ENCODE measurements around the gene CDH12.
A peak's percentile ranks its signal among the peaks of the same experiment; 100 is the strongest.
"Not testable (repeated sequence)": the region's sequence is repeated elsewhere in the genome, so short reads cannot be mapped to it uniquely, and the experiment has no call there.

Gene CDH12

DNA sequence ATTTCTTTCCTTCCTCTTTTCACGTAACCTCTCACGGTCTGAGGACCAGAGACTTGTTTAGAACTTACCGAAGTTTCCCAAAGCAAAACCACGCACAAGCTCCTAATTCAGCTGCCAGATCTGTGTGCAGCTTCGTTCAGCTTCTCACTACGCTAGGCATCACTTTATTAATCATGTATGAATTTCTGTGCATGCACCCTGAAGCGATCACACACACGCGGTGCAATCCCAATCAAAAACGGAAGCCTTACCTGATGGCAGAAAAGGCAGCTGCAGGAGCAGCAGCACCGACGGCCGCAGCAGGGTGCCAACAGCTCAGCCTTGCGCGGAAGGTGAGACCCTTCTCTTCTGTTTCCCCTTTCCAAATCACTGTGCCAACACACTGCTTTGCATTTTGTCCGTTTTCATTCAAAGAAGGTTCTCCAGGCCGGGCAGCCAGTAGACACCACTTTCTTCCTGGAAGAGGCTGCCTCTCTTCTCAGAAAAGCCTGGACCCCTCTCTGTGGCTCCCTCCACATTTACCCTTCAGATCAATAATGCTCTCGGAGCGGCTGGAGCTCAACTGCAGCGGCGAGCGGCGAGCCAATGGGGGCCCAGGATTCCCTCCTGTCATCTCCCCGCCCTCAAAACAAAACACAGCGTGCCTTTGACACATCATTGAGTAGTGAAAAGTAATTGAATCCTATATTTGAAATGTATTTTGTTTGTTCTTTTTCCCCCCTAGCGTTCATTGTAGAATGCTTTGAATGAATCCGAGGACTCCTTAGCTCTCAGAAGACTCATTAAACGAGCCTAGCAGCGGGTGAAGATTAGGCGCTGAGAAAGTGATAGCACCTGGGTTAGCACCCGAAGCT is at the start of gene CDH12:
Gene CDH12 (minus strand): TSS at position 538 of the 854 bp plus-strand sequence.
- DNase-seq = peak; percentile 45

DNA sequence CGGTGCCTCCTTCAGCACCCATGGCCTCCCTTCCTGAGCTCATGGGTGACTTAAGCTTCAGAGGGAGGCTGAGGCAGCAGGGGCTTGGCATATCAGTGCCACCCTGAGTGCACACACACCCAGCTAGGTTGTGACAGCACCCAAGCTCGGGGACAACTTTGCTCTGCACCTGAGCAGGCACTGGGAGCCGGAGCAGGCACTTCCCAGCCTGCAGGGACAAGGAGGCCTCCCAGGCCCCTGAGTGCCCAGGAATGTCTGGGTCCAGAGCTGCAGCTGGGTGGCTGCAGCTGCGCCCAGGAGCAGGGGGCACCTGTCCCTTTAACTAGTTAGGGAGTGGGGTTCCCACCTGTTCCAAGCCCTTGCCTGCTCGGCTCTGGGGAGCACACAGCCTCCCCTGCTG is 48.7 kb upstream of the CDH12 start:
- DNase-seq = no peak

DNA sequence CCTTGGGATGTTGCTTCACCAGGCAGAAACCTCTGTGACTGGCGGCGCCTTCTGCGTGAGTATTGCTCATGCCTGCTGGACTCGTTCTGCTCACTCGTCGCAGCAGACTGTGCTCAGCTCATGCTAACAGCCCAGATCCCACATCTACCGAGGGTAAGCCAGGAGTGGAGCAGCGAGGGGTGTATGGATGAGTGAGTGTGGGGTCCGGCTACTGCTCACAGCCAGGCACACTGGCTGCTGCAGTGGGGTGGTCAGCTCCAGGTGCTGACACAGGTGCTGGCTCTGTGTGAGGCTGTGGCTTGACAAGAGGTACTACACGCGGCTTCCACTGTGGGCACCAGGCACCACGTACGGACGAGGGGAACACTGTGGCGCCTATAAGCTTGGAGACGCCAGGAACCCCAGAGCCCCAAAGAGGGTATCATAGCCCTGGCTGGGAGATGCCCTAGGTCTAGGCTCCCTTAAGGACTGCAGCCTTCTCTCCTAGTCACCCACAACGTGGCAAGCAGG is 47.7 kb upstream of the CDH12 start:
- no peak for DNase-seq

DNA sequence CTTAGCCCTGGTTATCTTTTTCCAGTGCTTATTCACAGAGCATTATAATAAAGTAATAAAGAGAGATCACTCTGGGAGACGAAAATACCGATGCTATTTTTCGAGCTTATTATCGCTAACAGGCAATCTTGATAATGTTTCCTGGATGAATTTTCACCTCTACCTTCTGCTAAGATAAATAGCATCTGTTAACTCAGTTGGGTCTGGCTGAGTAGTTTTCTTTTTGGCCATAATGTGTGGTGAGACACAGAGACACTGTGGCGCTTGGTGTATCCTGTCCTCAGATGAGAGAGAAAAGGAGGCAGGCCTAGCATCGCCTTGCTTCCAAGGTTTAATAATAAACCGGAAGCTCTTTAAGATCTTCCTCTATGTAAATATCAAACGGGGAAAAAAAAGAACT is 46.2 kb upstream of the CDH12 start:
- no peak for DNase-seq

DNA sequence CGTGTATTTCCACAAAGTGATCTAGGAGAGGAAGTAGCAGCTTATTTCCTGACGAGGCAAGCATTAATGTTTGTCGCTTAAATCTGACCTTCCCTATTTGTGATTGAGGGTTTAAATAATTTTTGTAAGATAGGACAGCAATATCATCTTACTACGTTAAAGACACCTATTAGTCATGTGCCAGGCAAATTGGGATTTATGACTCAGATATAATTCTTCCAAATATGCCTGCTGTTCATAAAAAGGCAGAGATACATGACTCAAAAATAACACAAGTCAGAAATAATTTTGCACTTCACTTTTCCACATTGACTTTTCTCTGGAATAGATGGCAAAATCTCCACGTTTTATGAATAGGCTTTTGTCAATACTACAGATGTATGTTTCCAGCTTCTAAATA is 43.0 kb upstream of the CDH12 start:
- no peak for DNase-seq

DNA sequence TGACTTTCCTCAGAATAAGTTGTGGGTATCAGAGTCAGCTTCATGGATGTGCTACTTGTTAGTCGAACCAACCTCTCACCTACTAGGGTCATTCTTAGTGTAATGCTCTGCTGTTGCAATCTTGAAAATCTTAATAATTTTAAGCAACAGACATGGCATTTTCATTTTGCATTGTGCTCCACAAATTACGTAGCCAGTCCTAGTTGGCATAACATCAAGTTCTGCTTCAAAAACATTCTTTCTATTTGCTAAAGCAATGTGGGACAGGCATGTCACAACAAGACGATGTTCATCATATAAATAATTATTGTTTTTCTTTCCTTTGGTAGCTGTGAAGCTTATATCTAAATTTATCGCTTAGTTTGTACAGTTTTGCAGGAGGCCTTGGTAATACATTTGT is 39.3 kb upstream of the CDH12 start:
- no peak for DNase-seq

DNA sequence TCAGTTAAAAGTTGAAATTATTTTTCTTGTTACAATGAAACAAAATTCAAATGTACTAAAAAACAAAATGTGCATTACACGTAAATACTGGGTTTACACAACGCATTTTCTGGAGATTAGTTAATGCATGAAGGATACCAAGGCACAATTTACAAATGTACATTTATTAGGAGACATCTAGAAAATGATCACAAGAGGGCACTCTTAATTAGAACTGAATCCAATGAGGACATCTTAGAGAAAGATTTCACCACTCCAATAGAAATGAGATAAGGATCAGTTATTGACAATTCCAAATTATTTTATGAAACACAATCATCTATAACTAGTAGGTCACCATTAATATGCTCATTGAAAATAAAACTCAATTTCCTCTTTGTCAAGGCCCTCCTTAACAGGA is 36.6 kb upstream of the CDH12 start:
- DNase-seq = peak; percentile 32

DNA sequence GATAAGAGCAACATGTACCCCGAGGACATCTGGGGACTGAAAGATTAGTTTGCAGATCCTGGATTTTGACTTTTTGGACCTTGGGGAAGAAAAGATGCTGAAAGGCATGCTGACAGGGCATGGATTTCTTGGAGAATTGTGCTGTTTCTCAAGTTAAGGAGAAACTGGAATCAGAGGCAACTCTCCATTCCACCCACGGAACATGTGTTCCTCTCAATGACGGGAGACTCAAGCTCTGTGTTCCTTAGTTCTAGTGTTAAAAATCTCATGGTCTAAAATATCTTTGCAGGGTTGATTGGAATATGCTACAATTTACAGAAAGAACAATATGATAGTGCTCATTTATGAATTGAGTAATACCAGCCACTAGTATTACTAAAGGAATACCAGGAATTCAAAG is 34.4 kb upstream of the CDH12 start:
- no peak for DNase-seq

DNA sequence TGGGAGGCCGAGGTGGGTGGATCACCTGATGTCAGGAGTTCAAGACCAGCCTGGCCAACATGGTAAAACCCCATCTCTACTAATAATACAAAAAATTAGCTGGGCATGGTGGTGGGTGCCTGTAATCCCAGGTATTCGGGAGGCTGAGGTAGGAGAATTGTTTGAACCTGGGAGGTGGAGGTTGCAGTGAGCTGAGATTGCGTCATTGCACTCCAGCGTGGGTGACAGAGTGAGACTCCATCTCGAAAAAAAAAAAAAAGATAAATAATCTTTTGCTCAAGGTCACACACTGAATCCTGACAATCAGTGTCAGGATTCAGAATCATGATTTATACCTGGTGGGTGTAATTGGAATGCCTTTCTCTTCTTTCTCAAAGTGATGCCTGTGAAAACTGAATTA is 5.8 kb upstream of the CDH12 start:
- not testable (repeated sequence) for DNase-seq

DNA sequence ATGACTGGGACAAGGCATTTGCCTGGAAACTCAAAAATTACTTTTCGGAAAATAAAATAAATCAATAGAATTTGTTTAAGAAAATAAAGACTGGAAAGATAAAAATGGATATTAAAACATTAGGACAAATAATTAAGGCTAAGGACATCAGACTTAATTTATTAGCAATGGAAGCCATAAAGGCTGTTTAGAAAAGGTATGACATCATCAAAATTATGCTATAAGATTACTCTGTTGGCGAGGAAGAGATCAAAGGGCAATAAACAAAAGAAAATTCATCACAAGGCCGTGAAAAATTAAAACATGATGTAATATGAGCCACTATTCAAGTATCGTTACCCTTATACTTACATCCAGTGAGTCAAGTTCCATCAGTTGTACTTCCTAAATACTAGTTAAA is 2.7 kb upstream of the CDH12 start:
- peak; percentile 1 for DNase-seq

DNA sequence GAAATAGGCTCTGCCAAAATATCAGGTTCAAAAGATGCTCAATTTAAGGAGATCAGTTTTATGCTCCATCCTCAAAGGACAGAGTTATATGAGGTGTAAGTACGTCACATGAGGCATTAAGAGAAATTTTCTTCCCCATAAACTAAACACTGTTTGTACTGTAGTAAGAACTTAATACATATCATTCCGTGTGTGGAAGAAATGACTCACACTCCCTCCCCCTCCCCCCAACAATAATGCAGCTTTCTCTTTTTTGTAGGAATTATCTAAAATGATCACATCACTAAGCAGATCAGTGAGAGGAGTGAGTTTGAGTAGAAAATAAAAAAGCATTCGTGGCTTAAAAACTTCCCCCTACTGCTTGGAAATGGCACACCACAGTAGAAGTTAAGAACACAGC is 2.2 kb downstream of the CDH12 start:
- no peak for DNase-seq

DNA sequence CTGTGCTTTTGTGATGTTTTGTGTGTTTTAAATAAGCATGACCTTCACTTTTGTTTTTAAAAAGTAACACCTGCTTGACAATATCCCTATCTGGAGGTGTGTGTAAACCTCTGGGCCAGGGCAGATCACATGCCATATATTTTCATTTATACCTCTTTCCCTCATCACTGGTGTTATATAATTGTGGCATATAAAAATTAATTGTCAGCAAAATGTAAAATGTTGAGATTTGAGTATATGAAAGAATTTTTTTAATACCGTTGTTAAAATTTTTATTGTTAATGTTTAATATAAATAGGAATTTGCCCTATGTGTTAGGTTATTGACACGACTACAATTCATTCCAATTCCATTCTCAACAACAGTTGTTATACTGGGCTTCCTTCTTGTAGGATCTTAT is 6.5 kb downstream of the CDH12 start:
- DNase-seq = no peak

DNA sequence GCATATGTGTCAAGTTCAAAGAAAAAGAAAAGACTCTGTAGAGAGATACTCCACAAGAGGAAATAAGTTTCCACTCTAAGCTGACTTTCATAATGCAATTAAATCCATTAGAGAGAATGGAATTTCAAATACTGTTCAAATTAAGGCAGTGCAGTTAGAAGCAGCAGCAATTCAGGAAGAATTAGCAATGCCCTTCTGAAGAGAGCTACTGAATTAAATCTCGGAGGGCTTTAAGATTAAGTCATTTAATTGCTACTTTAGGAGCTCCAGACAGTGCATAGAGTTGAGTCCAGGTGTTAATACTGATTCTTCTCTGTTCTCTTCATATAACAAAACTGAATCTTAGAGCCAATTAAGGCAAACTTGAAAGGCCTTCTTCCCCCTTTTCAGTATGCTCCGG is 8.5 kb downstream of the CDH12 start:
- no peak for DNase-seq

DNA sequence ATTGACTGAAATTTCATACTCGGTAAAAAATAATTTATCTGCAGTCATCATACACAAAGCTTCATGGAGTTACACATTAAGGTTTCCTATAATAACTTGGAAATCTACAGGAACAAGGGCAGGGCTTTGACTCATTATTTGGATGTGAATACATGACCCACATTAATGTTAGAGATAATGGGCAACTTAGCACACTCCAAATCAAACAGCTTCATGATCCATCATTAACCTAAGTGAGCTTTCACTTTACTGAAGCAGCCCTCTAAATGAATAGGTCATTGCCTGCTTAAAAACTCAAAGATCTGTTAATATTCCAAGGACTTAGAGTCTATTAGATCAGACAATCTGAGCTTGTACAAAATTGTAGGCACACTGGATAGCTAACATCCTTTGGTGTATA is 9.0 kb downstream of the CDH12 start:
- no peak for DNase-seq

DNA sequence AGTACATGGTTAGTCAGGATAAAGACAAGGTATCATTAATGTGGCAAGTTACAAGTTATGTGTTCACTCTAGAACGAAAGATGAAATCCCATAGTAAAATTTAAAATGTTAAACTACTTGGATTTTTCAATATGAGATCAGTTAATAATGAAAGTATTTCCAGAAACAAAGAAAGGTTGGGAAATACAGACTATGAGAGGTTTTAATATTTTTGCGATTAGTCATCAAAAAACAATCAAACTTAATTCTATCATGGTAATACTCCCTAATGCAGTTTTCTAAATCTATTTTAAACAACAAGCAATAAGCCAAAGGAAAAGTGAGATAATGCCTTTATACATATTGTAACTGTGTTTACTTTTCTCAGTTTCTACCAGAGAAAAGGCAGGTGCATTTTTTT is 10.6 kb downstream of the CDH12 start:
- no peak for DNase-seq

DNA sequence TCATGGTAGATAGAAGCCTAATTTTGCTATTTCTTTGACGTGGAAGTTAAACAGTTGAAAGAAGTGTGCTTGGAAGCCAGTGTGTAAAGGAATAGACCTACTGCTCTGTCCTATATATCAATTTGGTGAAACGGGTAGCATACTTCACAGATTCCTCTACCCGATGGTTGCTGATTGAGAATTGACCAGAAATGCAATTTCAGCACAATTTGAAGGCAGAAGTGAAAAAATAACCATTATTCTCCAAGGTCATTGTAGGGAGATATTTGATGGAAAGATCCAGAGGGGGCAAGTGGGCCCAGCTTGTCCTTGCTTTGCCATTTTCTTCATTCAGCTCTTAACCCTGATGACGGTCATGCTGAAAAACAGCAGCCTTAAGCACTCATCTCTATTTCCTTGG is 15.3 kb downstream of the CDH12 start:
- no peak for DNase-seq

DNA sequence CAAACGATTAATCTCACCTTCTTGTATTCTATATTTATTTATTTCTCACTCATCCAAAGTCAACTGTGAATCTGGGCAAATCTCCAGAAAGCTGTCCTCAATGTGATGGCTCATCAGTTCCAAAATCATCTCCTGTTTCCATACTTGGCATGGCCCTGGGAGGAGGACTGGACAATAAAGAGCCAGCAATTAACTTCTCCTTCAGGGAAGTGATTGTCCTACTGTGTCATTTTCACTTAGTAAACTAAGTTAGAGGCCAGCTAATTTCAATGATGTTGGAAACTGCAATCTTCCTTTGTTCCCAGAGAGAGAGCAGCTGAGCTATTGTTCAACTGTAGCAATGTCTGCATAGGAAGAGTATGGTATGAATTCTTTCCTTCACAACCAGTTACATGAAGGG is 17.5 kb downstream of the CDH12 start:
- DNase-seq = peak; percentile 61

DNA sequence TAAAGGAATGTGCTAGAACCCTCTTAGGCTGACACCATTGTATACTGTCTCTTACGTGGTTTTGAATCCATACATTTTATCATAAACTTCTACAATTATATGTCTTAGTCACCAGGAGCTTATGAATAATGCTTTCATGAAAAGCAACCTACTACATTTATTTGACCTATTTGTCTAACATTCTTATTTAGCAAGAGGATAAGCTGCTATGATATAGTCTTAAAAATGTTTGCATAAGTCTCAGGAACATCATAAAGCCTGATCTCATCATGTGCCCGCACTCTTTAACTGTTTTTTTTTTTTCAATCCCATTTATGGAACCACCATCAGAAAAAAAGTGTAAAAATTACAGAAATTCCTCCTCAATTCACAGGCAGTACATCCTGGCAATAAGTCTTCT is 59.7 kb downstream of the CDH12 start:
- DNase-seq = no peak

DNA sequence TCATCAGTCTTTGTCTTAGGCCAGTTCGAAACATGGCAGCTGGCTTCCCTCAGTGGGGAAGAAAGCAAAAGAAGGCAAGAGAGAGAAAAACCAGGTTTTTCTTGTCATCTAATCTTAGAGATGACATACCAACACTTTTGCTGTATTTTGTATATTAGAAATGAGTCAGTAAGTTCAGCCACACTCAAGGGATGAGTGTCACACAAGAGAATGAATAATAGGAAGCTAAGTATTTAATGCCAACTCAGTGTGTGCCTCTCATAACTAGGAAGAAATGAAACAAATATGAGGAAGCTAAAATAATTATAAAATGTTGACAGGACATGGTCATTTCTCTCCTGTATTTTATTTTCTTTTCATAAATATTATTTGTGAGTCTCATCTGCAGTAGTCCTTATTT is 65.3 kb downstream of the CDH12 start:
- DNase-seq = no peak

DNA sequence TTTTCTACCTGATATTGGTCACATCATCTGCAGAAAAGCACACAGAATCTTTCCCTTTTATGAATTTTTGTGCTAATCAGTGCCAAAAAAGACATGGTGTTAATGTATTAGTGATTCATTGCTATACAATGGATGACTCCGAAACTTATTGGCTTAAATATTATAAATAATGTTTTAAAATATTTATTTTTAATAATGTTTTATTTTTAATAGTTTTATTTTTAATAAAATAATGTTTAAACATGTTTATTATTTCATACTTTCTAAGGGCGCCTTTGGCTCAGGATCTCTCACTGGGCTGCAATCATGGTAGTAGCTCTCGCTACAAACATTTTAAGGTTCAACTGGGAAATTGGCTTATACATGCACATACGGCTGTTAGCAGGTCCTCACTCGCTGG is 65.7 kb downstream of the CDH12 start:
- no peak for DNase-seq

DNA sequence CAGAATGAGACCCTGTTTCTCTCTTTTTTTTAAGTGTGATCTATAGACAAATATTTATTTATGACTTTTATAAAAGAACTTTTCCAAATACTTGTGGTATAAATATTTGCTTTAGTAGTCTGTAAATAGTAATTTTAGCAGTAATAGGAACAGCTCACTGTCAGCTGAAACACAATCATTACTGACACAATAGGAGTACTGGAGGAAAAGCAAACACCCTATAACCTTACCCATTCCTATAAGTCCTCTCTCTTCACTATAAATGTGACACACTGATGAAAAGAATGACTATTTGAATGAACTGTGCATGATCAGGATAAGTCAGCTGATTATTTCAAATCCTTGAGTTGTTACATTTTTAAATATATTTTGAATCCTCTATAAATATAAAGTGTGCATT is 72.4 kb downstream of the CDH12 start:
- peak; percentile 62 for DNase-seq

DNA sequence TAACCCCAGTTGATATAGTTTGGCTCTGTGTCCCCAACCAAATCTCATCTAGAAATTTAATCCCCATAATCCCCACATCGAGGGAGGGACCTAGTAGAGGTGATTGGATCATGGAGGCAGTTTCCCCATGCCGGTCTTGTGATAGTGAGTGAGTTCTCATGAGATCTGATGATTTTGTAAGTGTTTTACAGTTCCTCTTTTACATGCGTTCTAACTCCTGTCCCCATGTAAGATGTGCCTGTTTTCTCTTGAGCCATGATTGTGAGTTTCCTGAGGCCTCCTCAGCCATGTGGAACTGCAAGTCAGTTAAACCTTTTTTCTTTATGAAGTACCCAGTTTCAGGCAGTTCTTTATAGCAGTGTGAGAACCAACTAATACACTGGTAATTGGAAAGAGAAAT is 73.6 kb downstream of the CDH12 start:
- DNase-seq = no peak

DNA sequence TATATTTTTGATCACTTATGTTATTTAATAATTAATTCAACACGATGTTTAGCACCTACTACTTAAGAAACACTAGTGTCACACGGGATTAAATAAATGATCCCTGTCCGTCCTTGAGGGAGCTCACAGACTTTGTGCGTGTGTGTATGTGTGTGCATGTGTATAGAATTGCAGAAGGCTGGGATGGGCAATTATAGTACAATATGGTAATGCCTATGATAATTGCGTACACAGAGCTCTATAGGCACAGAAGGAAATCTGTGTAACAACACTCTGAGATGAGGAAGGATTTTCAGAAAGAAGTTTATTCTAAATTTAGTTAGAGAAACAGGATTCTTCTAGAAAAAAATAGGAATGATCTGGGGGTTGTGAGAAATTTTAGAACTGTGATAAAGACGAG is 76.9 kb downstream of the CDH12 start:
- no peak for DNase-seq

DNA sequence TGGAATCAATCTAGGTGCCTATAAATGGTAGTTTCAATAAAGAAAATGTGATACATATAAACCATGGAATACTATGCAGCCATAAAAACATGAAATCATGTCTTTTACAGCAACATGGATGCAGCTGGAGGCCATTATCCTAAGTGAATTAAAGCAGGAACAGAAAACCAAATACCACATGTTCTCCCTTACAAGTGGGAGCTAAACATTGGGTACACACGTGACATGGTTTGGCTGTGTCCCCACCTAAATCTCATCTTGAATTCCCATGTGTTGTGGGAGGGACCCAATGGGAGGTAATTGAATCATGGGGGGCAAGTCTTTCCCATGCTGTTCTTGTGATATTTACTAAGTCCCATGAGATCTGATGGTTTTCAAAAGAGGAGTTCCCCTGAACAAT is 78.9 kb downstream of the CDH12 start:
- DNase-seq = not testable (repeated sequence)

DNA sequence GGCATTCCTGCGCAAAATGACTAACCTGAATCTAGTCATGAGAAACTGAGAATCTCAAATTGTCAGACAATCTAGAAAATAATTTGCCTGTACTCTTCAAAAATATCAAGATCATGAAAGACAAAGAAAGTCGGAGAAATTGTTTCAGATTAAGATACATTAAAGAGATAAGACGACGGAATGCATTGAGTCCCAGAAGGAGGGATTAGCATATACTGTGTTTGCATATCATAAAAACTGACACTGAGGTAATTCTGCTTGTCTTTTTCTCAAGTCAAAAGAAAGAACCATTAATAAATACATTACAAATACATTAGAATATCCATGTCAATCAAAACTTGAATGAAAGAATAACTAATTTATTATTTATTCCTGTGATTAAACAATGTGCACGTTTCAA is 88.4 kb downstream of the CDH12 start:
- no peak for DNase-seq

Measured in DMS53 (cell line).